HCT116 (cell line): ENCODE data around the gene C11orf58. TPM values are rescaled to one million over a fixed set of nuclear protein-coding genes. Genes with fewer than 3 reads are reported as not detected.

Experiments used
- ATAC-seq: fragments of 200-7000 bp; cut with Tn5 transposase; 2 replicates; pipeline ENCODE4 v1.9.1; 2020; ENCODE audit warnings: mild to moderate bottlenecking, moderate library complexity
- BruUV-seq: library from RNA; stranded (reverse); fragments of 400-500 nt; replicated peaks from 2 replicates; lab custom pipeline; 2021; lab: Mats Ljungman, UMichigan
- CTCF ChIA-PET: fragments of 300-600 bp; sonication (Branson Sonifier 250); formaldehyde crosslinking; loops from one replicate; lab custom pipeline; 2021; ENCODE audit warnings: antibody characterized with exemption; lab: Charles Lee
- POLR2A ChIA-PET: fragments of 300-600, 350-600 bp; sonication (Branson Sonifier 250); formaldehyde crosslinking; loops from one replicate; lab custom pipeline; 2021; ENCODE audit warnings: antibody characterized with exemption; lab: Charles Lee
- RAD21 ChIA-PET, 2 experiments: fragments of 300-600 bp; sonication (Branson Sonifier 250); formaldehyde crosslinking; loops; one replicate each; lab custom pipeline; 2023; ENCODE audit warnings: low total read pairs in 2 of 2; ENCODE audit not compliant: uncharacterized antibody in 2 of 2, unreplicated experiment in 2 of 2, low non-redundant PET in 1 of 2; lab: Charles Lee
- DNase-seq: peaks from one replicate; pipeline ENCODE4 v3.0.0-alpha.2; 2010; ENCODE audit warnings: low read depth, low spot score
- H2AFZ ChIP-seq: fragments of 200-600 bp; shearing (Covaris generic), sonication (generic); 2 replicates; pipeline ENCODE4 v1.6.1; 2017; ENCODE audit warnings: low read depth, mixed run types, mixed read lengths, antibody characterized with exemption, low read length; ENCODE audit not compliant: poor library complexity, severe bottlenecking
- H3K27ac ChIP-seq: 2 replicates; pipeline ENCODE4 v1.5.1; 2012; ENCODE audit warnings: low read depth, low read length
- H3K27me3 ChIP-seq: fragments of 200-600 bp; sonication (generic); 2 replicates; pipeline ENCODE4 v1.6.1; 2016; ENCODE audit warnings: mixed run types, low read length, mixed read lengths; ENCODE audit not compliant: insufficient read depth
- H3K36me3 ChIP-seq, 2 experiments: fragments of 200-500 bp in 1 of 2; fragments of 200-600 bp in 1 of 2; sonication (Bioruptor generic) in 1 of 2; sonication (generic) in 1 of 2; 2 replicates each; pipeline versions ENCODE4 v1.5.1 to v1.6.1; 2014 to 2016; ENCODE audit warnings: low read length in 2 of 2, inconsistent platforms in 1 of 2, mixed read lengths in 1 of 2, mixed run types in 1 of 2; ENCODE audit not compliant: insufficient read depth in 2 of 2, control insufficient read depth in 1 of 2
- H3K4me1 ChIP-seq, 2 experiments: fragments of 200-600 bp in 1 of 2; sonication (generic) in 1 of 2; 2 replicates each; pipeline versions ENCODE4 v1.5.1 to v1.6.1; 2012 to 2017; ENCODE audit warnings: low read length in 2 of 2, inconsistent platforms in 1 of 2, mild to moderate bottlenecking in 1 of 2, mixed read lengths in 1 of 2, mixed run types in 1 of 2, moderate library complexity in 1 of 2; ENCODE audit not compliant: insufficient read depth in 2 of 2, control insufficient read depth in 1 of 2
- H3K4me2 ChIP-seq: fragments of 200-600 bp; sonication (generic); 2 replicates; pipeline ENCODE4 v1.6.1; 2017; ENCODE audit warnings: mixed run types, low read length, mixed read lengths
- H3K4me3 ChIP-seq, 2 experiments: fragments of 200-600 bp in 1 of 2; sonication (generic) in 1 of 2; replicated peaks in 1 of 2; 2 replicates each; pipeline ENCODE4 v1.5.1; 2011 to 2016; ENCODE audit warnings: low read length in 2 of 2, control low read depth in 1 of 2, low read depth in 1 of 2, mild to moderate bottlenecking in 1 of 2, mixed read lengths in 1 of 2, mixed run types in 1 of 2
- H3K79me2 ChIP-seq: fragments of 200-600 bp; sonication (generic); 2 replicates; pipeline ENCODE4 v1.6.1; 2017; ENCODE audit warnings: mild to moderate bottlenecking, mixed run types, low read length, moderate library complexity, mixed read lengths; ENCODE audit not compliant: insufficient read depth
- H3K9ac ChIP-seq: fragments of 200-600 bp; sonication (generic); 2 replicates; pipeline ENCODE4 v1.6.1; 2016; ENCODE audit warnings: low read length, mixed read lengths
- H3K9me2 ChIP-seq: fragments of 200-600 bp; sonication (generic), shearing (Covaris generic); 2 replicates; pipeline ENCODE4 v1.6.1; 2017; ENCODE audit warnings: mixed run types, mild to moderate bottlenecking, moderate library complexity; ENCODE audit not compliant: insufficient read depth
- H3K9me3 ChIP-seq, 2 experiments: fragments of 200-500 bp in 1 of 2; fragments of 200-600 bp in 1 of 2; sonication (Bioruptor generic) in 1 of 2; sonication (generic) in 1 of 2; 2 replicates each; pipeline ENCODE4 v1.6.1; 2014 to 2017; ENCODE audit warnings: low read length in 2 of 2, mixed read lengths in 2 of 2, inconsistent platforms in 1 of 2, low read depth in 1 of 2, mild to moderate bottlenecking in 1 of 2, mixed run types in 1 of 2, moderate library complexity in 1 of 2; ENCODE audit not compliant: control insufficient read depth in 1 of 2, insufficient read depth in 1 of 2
- H4K20me1 ChIP-seq: fragments of 200-600 bp; sonication (generic), shearing (Covaris generic); 2 replicates; pipeline ENCODE4 v1.6.1; 2017; ENCODE audit warnings: mixed run types, mild to moderate bottlenecking, moderate library complexity; ENCODE audit not compliant: insufficient read depth
- ATF3 ChIP-seq: IDR thresholded peaks from 2 replicates; pipeline ENCODE4 v1.6.1; 2012
- CBX3 ChIP-seq: IDR thresholded peaks from 2 replicates; pipeline ENCODE4 v1.6.1; 2012; ENCODE audit warnings: low read depth
- CEBPB ChIP-seq: IDR thresholded peaks from 2 replicates; pipeline ENCODE4 v1.6.1; 2012; ENCODE audit warnings: low read depth
- CTCF ChIP-seq, 3 experiments: fragments of 200-600 bp in 1 of 3; sonication (generic) in 1 of 3; IDR thresholded peaks in 2 of 3; conservative IDR thresholded peaks in 1 of 3; 2 replicates each; pipeline ENCODE4 v1.5.1; 2012 to 2017; ENCODE audit warnings: low read depth in 2 of 3, low read length in 2 of 3, antibody characterized with exemption in 1 of 3, borderline replicate concordance in 1 of 3, control low read depth in 1 of 3, mild to moderate bottlenecking in 1 of 3, mixed read lengths in 1 of 3, mixed run types in 1 of 3, moderate library complexity in 1 of 3; ENCODE audit not compliant: insufficient read depth in 1 of 3
- EGR1 ChIP-seq: IDR thresholded peaks from 2 replicates; pipeline ENCODE4 v1.6.1; 2012; ENCODE audit warnings: low read depth
- ELF1 ChIP-seq: IDR thresholded peaks from 2 replicates; pipeline ENCODE4 v1.6.1; 2012; ENCODE audit warnings: low read depth, borderline replicate concordance
- EZH2 ChIP-seq: fragments of 200-600 bp; sonication (generic); IDR thresholded peaks from 2 replicates; pipeline ENCODE4 v1.6.1; 2017; ENCODE audit warnings: antibody characterized with exemption, mixed run types
- EZH2phosphoT487 ChIP-seq: fragments of 200-600 bp; IDR thresholded peaks from 2 replicates; pipeline ENCODE4 v1.6.1; 2018; ENCODE audit warnings: antibody characterized with exemption, borderline replicate concordance
- FOSL1 ChIP-seq: IDR thresholded peaks from 2 replicates; pipeline ENCODE4 v1.6.1; 2012; ENCODE audit warnings: low read depth
- JUND ChIP-seq: IDR thresholded peaks from 2 replicates; pipeline ENCODE4 v1.6.1; 2012
- MAX ChIP-seq: IDR thresholded peaks from 2 replicates; pipeline ENCODE4 v1.6.1; 2012
- POLR2A ChIP-seq: IDR thresholded peaks from 2 replicates; pipeline ENCODE4 v1.7.0; 2011; ENCODE audit warnings: borderline replicate concordance; ENCODE audit not compliant: insufficient read depth, insufficient read length; ENCODE audit errors: extremely low read depth
- REST ChIP-seq: IDR thresholded peaks from 2 replicates; pipeline ENCODE4 v1.6.1; 2012; ENCODE audit warnings: low read depth
- SIN3A ChIP-seq: IDR thresholded peaks from 2 replicates; pipeline ENCODE4 v1.6.1; 2012; ENCODE audit warnings: low read depth
- SP1 ChIP-seq: IDR thresholded peaks from 2 replicates; pipeline ENCODE4 v1.6.1; 2012; ENCODE audit warnings: low read depth
- SRF ChIP-seq: IDR thresholded peaks from 2 replicates; pipeline ENCODE4 v1.6.1; 2012; ENCODE audit warnings: low read depth
- TCF7L2 ChIP-seq: IDR thresholded peaks from 2 replicates; pipeline ENCODE4 v1.7.0; 2011; ENCODE audit warnings: borderline replicate concordance, inconsistent platforms; ENCODE audit not compliant: insufficient read depth, insufficient read length; ENCODE audit errors: extremely low read depth
- ZFX ChIP-seq: fragments of 450-650 bp; IDR thresholded peaks from 2 replicates; pipeline ENCODE4 v1.6.1; 2017
- ZNF274 ChIP-seq: fragments of 200-500 bp; sonication (Bioruptor generic); IDR thresholded peaks from 2 replicates; pipeline ENCODE4 v1.6.1; 2014; ENCODE audit warnings: mild to moderate bottlenecking, low read depth, low read length, inconsistent platforms
- intact Hi-C: fragments of 100-400 bp; cut with micrococcal nuclease; formaldehyde crosslinking; loops from 2 replicates; pipeline ENCODE4 v1.10.0; 2022
- total RNA-seq: library from RNA; stranded (reverse); gene quantifications from one replicate; pipeline ENCODE4 v1.2.1, GENCODE V29; 2021; ENCODE audit not compliant: unreplicated experiment

The C11orf58 gene
- total RNA-seq, 1 experiment from 2014 or later, result 108 TPM

- no peak for TF ChIP-seq ATF3
- TF ChIP-seq FOSL1, result no peak
- no peak for TF ChIP-seq JUND
- no peak for TF ChIP-seq SIN3A
- no peak for TF ChIP-seq CBX3
Measured at GRCh38 chr11:16793009-16793408, 54.6 kb downstream of the C11orf58 start (continued).

GRCh38 chr11:16793511-16793910, 55.1 kb downstream of the C11orf58 start:
- intact Hi-C loops, result no loop called here
- DNase-seq, result no peak
- no peaks in the 10 kb centered on the region for H3K36me3 ChIP-seq
- no peaks in the 10 kb centered on the region for H3K27me3 ChIP-seq
- no peaks in the 10 kb centered on the region for H3K9me2 ChIP-seq
- ChIA-PET CTCF (no interaction called here), POLR2A (no interaction called here), RAD21 (no interaction called here)
- ATAC-seq, result no peak
- no peak for TF ChIP-seq SRF
- no peak for TF ChIP-seq EZH2phosphoT487
- TF ChIP-seq ATF3, result no peak
- TF ChIP-seq REST, result no peak
- TF ChIP-seq EZH2, result no peak
- TF ChIP-seq ZNF274, result no peak
- TF ChIP-seq ZFX, result no peak
- TF ChIP-seq ELF1, result no peak
- TF ChIP-seq SP1, result no peak
- no peak for TF ChIP-seq MAX
- no peak for TF ChIP-seq CEBPB
- TF ChIP-seq POLR2A, result no peak
- TF ChIP-seq TCF7L2, result no peak
- no peak for TF ChIP-seq FOSL1
- no peak for TF ChIP-seq SIN3A
- TF ChIP-seq CTCF (IDR thresholded peaks at IDR 0.05 in 2 of 3, conservative IDR thresholded peaks at IDR 0.05 in 1 of 3; ENCODE audit: borderline replicate concordance in 1 of 3, insufficient read depth in 1 of 3, low read depth in 2 of 3, low read length in 2 of 3), result no peak
- TF ChIP-seq EGR1, result no peak
- H2AFZ ChIP-seq, result no peak overlapping the region
- no peaks in the 10 kb centered on the region for H4K20me1 ChIP-seq
- H3K79me2 ChIP-seq, result no peaks in the 10 kb centered on the region
- BruUV-seq, result no TSS peak
- no peaks in the 10 kb centered on the region for H3K9me3 ChIP-seq
- H3K4me1 ChIP-seq, result peaks cover 11 to 27% of the 10 kb centered on the region in 2 experiments
- no peak overlapping the region for H3K4me2 ChIP-seq
- no peak overlapping the region for H3K9ac ChIP-seq
- H3K4me3 ChIP-seq, result no peak overlapping the region
- H3K27ac ChIP-seq, result no peak overlapping the region
